GM18858 (cell line): Measurements from ENCODE around the gene CEP68.

Experiments
- ATAC-seq: cut with Tn5 transposase; IDR thresholded peaks from one replicate; pipeline ENCODE4 v1.9.1; 2021; ENCODE audit not compliant: unreplicated experiment

The CEP68 gene

DNA sequence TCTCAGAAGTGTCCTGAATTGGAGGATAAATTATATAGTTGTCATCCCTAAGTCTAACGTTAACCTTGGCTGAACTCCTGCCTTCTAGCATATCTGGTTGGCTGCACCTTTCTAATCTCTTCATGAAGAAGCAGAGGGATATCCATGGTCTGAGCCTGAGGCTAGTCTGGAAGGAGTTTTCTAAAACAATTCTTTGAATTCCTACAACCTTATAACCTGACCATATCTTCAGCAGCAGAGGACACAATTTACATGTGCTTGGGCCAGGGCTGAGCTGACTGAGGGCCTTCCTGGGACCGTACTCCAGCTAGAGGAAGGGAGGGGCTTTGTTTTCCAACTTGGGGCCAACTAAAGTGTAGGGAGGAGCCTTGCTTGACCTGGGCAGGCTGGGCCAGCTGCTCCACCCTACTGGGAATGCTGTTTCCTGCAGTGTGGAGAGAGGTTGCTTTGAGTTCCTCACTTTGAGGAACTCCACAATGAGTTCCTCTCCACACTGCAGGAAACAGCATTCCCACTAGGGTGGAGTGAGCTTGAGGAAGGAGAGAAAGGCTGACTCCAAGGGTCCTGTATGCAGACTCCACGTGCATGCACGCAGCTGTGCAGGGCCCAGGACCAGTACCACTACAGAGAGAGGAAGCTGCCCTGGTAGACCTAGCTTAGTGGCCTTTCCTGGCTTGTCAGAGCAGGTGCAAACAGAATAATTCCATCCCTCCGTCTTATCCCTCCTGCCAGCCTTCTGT is 19.6 kb downstream of the CEP68 start:
- no peak for ATAC-seq

DNA sequence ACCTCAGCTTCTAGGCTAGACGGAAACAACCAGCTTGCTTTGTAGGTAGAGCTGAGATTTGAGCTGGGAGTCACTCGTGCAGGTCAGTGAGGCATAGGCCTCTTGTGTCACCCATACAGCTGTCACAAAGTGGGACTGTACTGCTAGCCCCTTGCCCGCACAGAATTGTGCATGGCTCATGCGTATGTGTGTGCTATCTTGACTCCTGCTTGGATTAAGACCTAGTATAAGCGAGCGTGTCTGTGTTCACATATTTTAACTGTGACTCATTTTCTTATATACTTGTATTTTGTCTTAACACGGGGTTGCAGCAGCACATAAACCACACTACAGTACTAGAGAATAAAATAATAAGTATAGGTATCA is 20.1 kb downstream of the CEP68 start:
- no peak for ATAC-seq

DNA sequence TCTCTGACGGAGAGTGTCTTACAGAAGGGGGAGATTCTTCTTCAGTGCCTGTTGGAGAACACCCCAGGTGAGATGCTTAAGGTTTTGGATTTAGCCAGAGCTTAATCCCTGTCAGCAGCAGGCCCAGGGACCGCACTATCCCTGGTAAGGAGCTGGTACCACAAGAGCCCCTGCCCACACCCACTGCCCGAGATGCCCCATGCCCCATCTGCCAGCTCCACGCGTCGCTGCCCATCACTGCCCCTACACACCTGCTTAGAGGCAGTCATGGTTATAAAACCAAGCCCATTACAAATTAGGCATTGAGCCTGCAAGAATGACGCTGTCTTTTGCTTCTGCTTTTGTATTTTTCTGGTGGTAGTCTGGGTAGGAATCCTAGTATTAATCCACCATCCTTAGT is 21.7 kb downstream of the CEP68 start:
- no peak for ATAC-seq

DNA sequence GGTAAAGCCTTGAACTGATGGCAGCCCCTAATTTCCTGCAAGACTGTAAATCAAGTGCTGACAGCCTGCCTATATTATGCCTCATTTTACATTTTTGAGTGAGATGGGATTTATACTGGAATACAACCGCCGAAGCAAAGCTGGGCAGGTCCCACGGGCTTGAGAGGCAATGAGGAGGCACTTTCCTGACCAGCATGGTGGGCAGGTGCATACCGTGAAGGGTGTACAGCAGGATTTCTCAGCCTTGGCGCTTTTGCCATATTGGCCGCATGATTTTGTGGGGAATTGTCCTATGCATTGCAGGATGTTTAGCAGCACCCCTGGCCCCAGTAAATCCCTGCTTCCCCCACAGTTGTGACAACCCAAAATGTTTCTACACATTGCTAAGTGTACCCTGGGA is 22.8 kb downstream of the CEP68 start:
- ATAC-seq: no peak

DNA sequence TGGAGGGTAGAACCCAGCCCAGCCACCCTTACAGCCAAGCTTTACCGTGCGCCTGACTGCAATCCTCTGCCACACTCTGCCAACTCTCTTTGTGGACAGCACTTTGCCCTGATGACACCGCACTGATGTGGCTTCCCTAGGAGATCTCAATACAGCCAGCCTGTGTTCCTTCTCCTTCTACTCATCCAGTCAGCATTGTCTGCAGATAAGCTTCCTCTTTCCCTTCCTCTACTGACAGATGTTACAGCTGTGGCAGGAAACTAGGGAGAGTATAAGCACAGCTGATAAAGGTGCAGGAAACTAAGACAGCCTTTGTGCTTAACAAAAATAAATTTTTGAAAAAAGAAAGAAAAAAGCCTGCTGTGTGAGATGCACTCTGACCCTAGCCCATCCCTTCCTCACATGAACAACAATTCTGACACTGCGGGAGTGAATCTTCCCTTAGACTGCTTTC is 25.0 kb downstream of the CEP68 start:
- no peak for ATAC-seq

DNA sequence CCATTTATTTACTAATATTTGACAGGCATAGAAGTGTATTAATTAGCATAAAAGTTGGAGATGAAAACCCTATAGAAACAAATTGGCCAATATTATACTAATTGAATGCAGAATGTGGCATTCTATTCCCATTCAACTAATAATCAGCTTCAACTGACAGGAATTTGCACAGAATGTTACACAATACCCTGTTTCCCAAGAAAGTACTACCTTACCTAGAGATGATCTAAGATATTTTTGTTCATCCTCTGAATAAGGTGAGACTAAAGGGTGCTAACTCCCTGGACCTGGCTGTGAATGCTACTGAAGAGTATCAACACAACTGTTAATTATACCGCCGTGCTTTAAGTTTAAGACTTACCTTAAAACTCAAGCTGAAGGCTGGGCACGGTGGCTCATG is 28.9 kb downstream of the CEP68 start:
- no peak for ATAC-seq

DNA sequence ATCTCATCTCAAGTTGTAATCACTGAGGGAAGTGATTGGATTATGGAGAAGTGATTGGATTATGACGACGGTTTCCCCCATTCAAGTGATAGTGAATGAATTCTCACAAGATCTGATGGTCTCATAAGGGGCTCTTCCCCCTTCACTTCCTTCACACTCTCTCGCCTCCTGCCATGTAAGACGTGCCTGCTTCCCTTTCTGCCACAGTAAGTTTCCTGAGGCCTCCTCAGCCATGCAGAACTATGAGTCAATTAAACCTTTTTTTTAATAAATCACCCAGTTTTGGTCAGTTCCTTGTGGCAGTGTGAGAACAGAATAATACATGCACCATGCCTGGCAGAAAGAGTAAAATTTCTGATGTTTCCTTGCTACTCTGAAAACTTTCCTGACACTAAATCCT is 36.6 kb downstream of the CEP68 start:
- ATAC-seq: no peak

DNA sequence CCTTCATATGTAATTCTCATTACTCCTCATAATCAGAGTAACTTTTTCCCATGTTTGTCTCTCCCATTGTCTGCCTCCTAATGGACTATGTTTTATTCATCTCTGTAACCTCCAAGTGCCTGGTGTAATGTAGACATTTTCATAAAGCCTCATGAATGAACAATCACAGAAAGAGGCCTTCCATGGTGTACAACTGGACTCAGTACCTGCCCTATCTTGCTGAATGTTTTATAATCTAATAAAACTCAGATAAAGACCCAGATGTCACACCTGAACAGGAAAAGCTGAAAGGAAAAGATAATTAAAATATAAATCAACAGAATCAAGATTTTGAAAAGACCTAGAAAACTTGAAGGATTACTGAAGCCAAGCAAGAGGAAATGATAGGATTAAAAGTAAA is 37.0 kb downstream of the CEP68 start:
- ATAC-seq: no peak

DNA sequence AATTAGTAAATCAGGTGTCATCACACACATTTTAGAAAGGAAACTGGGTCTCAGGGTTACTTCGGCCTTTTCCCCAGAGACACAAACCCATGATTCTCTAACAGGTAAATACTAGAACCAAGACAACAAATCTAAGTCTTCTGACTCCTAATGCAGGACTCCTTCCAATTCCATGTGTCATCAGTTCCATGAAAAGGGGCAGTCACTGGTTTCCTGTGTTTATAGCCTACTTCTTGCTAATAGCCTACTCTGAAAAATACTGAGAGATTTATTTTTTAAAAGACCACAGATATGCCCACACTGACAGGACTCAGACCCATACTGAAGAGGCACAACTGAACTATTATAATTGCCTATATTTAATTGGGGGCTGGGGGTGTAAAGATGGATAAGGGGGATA is 40.7 kb downstream of the CEP68 start:
- ATAC-seq: no peak

DNA sequence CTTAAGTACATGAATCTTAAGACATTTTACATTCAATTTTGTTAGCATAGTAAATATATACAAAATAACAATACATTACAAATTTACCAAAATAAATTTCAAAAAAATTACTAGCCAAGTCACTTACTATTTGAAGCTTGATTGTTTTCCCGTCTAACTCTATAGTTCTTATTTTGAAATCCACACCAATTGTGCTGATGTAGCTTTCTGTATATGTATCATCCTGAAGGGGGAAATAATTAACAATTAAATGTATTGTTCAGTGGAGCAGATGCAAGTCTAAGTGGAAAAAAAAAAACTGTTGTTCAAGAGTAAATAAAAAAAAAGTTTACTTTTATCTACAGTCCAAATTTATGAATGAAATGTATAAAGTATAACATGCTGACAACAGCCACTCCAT is 41.6 kb downstream of the CEP68 start:
- ATAC-seq: no peak

DNA sequence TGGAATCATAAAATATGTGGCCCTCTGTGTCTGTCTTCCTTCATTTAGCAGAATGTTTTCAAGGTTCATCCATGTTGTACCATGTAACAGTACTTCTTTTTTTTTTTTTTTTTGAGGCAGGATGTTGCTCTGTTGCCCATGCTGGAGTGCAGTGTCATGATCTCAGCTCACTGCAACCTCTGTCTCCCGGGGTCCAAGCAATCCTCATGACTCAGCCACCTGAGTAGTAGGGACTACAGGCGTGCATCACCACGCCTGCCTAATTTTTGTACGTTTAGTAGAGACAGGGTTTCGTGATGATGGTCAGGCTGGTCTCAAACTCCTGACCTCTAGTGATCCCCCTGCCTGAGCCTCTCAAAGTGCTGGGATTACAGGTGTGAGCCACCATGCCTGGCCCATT is 42.5 kb downstream of the CEP68 start:
- no peak for ATAC-seq

DNA sequence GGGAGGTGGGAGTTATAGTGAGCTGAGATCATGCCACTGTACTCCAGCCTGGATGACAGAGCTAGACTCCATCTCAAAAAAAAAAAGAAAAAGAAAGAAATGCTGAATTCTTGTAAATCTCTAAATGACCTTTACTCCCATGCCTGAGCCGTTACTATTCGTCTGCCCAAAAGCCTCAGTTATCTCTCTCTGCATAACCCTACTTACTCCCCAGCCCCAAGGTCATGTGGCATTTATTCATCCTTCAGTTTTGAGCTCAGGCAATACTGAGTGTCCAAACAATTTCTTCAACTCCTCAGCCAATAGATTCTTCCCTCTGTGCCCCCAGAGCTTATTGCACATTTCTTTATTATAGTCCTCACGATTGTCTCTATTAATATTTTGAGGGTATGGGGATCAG is 44.9 kb downstream of the CEP68 start:
- ATAC-seq: no peak

DNA sequence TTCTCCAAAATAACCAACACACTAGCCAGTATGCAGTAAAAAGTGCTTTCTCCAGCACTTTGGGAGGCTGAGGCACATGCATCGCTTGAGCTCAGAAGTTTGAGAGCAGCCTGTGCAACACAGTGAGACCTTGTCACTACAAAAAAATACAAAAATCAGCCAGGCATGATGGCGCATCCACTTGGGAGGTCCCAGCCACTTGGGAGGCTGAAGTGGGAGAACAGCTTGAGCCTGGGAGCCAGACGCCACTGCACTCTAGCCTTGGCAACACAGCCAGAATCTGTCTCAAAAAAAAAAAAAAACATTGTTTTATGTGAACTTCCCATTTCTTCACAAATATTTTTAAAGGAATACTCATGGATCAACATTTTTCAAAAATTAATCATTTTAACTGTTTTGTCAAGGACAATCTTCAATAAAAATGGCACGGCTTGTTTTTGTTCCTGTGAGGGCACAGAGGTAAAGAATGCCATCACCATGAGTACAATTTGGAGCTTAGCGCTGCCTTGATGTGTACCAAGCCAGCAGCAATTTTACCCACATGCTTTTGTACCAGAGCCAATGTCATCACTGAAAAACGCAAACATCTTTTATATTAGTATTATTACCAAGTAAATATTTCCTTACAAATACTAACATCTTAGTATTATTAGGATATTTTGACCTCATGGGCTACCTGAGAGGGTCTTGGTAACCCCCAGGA is 46.9 kb downstream of the CEP68 start:
- ATAC-seq: no peak

DNA sequence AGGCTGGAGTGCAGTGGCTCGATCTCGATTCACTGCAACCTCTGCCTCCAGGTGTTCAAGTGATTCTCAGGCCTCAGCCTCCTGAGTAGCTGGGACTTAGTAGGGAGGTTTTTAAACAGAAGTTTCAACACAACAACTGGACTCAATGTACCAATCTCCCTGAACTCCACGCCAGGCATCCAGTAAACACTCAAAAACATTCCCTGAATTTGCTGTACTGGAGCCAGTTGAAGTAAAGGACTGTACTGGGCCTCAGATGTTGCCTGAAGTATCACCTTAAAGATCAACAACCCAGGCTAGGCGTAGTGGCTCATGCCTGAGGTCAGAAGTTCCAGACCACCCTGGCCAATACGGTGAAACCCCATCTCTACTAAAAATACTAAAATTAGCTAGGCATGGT is 51.3 kb downstream of the CEP68 start:
- ATAC-seq: no peak

DNA sequence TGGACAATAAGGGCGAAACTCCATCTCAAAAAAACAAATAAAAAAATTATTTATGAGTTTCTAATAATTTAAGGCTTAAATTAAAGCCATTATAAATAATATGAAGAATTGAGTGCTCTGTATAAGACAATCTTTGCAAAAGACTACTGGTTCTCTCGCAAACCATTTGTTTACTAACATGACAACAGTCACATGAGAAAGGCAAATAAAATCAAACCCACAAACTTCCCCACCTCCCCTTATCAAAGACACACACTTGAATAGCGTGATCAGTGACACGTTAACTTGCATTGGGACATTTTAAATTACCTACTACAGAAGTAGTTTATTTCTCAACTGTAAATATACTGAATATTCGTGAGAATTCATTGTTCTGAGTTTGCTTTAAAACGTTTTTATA is 52.6 kb downstream of the CEP68 start:
- no peak for ATAC-seq

DNA sequence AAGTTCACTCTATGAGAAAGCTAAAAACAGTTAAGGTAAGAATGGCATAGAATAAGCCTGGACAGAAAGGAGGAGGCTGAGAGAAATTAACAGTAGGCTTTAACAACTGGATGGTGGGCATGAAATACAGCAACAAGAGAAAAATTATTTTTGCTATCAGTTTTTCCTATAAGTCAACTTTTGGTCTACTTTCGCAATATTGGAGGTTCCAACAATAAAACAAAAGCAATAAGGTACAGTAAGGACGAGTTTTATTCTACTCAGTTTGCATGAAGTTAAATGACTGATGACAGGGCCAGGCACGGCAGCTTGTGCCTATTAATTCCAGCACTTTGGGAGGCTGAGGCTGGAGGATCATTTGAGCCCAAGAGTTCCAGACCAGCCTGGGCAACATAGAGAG is 56.4 kb downstream of the CEP68 start:
- no peak for ATAC-seq

DNA sequence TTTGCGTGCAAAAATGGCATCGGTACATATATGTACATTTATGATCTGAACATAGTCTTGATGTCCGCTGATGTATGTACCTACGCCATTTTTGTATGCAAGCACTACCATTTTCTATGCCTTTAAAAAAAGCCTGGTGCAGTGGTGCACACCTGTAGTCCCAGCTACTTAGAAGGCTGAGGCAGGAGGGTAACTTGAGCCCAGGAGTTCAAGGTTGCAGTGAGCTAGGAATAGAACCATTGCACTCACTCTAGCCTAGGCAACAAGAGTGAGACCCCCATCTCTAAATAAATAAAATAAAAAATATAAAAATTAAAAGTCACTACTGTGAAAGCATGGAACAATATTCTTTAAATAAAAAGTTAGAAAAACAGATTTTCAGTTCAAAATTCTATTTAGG is 57.0 kb downstream of the CEP68 start:
- no peak for ATAC-seq

DNA sequence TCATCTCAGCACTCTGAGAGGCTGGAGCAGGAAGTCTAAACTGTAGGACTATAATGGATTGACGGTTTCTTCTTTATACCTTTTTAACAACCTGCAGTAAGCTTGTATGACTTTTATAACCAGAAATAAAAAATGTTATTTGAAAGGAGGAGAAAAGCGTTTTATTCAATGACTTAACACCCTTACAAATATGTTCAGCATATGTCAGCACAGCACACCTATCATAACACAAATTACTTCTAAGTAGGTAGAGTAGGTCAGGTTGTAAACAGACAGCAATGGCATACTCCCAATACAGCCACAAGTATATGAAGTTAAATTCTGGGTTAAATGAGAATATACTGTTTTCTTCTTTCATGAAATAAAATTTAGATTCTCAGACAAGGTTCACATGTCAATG is 57.6 kb downstream of the CEP68 start:
- no peak for ATAC-seq

DNA sequence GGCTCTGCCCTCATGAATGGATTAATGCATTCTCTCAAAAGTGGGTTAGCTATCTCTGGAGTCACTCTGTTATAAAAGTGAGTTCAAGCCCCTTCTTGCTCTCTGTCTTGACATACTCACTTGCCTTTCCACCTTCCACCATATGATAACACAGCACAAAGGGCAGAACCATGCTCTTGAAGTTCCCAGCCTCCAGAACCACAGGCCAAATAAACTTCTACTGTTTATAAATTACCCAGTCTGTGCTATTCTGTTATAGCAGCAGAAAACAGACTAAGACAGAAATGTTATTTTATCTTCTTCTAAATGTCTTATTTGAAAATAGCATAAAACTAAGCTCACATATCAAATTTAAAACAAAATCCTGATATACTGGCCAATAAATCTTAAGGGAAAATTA is 58.7 kb downstream of the CEP68 start:
- no peak for ATAC-seq

DNA sequence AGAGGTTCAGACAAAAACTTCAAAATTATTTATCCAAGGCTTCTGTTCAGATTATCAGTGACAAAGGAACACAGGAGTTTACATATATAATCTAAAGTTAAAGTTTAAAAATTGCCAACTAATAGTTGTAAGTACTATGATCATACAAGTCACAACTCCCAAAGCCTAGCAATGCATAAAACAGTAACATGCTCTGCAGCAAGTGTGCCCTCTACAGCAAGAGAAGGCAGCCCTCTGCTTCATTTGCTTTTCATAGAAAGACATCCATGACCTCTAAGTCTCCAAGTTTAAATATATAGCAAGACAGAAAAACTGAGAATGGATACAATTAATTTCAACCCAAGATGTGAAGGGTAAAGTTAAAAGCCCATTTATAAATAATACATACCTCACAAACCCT is 60.4 kb downstream of the CEP68 start:
- no peak for ATAC-seq

DNA sequence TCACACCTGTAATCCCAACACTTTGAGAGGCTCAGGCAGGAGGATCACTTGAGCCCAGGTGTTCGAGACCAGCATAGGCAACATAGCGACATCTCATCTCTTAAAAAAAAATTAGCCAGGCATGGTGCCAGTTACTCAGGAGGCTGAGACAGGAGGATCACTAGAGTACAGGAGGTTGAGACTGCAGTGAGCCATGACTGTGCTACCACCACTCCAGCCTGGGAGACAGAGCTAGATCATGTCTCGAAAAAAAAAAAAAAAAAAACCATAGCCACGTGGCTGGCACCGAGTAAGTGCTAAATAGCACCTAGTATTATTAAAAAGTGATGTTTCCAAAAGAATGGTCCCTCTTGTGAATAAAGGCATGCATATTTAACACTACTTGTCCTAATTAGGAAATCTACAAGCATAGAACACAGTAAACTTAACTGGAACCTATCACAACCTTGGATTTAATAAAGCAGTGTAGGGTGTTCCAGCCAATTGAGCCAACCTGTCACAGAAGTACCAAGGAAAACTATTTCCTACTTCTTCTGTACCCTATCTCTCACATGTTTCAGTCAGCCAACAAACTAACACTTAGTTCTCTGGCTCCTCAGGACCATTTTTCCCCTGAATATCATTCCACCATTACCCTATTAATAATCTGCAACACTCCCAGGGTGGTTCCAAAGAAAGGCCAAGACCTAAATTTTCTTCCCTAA is 64.9 kb downstream of the CEP68 start:
- no peak for ATAC-seq

DNA sequence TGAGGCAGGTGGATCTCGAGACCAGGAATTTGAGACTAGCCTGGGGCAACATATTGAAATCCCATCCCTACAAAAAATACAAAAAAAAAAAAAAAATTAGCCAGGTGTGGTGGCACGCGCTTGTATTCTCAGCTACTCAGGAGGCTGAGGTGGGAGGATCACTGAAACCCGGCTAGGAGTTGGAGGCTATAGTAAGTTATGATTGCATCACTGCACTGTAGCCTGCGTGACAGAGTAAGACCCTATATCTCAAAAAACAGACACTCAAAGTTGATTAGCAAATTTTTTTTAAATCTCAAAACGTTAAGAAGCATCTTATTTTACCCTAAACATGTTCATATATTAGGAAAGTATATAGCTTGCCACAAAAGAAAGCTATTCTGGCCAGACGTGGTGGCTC is 66.1 kb downstream of the CEP68 start:
- ATAC-seq: no peak
